Measurements from ENCODE around the gene SYNDIG1.

The SYNDIG1 gene

GRCh38 chr20:24448170-24448569 lies 21.3 kb upstream of the SYNDIG1 start:
- DNase-seq (ENCODE audit: low read depth) = no peak

- no peak for DNase-seq (ENCODE audit: low read depth)
These were observed 20.3 kb upstream of the SYNDIG1 start for GRCh38 chr20:24449026-24449720.

GRCh38 chr20:24450177-24450576 lies 19.3 kb upstream of the SYNDIG1 start:
- DNase-seq (ENCODE audit: low read depth) = no peak

- no peak for DNase-seq (ENCODE audit: low read depth)
These were observed 18.6 kb upstream of the SYNDIG1 start for GRCh38 chr20:24450624-24451376.

GRCh38 chr20:24451428-24451827 lies 18.0 kb upstream of the SYNDIG1 start:
- no peak for DNase-seq (ENCODE audit: low read depth)

- no peak for DNase-seq (ENCODE audit: low read depth)
These were observed 17.4 kb upstream of the SYNDIG1 start for GRCh38 chr20:24452016-24452415.

- DNase-seq (ENCODE audit: low read depth) = no peak
These were observed 16.8 kb upstream of the SYNDIG1 start for GRCh38 chr20:24452498-24453127.

GRCh38 chr20:24453869-24454268 lies 15.6 kb upstream of the SYNDIG1 start:
- DNase-seq (ENCODE audit: low read depth) = no peak

- no peak for DNase-seq (ENCODE audit: low read depth)
These were observed 14.3 kb upstream of the SYNDIG1 start for GRCh38 chr20:24455081-24455480.

- no peak for DNase-seq (ENCODE audit: low read depth)
These were observed 13.0 kb upstream of the SYNDIG1 start for GRCh38 chr20:24456398-24456781.

- DNase-seq (ENCODE audit: low read depth) = no peak
These were observed 11.0 kb upstream of the SYNDIG1 start for GRCh38 chr20:24458436-24458835.

GRCh38 chr20:24459733-24460132 lies 9.7 kb upstream of the SYNDIG1 start:
- no peak for DNase-seq (ENCODE audit: low read depth)

GRCh38 chr20:24460712-24461111 lies 8.7 kb upstream of the SYNDIG1 start:
- peak; percentile 22 for DNase-seq (ENCODE audit: low read depth)

- no peak for DNase-seq (ENCODE audit: low read depth)
These were observed 7.6 kb upstream of the SYNDIG1 start for GRCh38 chr20:24461848-24462247.

- no peak for DNase-seq (ENCODE audit: low read depth)
These were observed 6.9 kb upstream of the SYNDIG1 start for GRCh38 chr20:24462460-24463010.

- no peak for DNase-seq (ENCODE audit: low read depth)
These were observed 4.3 kb upstream of the SYNDIG1 start for GRCh38 chr20:24465159-24465558.

- DNase-seq (ENCODE audit: low read depth) = no peak
These were observed 3.7 kb upstream of the SYNDIG1 start for GRCh38 chr20:24465730-24466129.

GRCh38 chr20:24468401-24469115 lies 871 bp upstream of the SYNDIG1 start:
- no peak for DNase-seq (ENCODE audit: low read depth)

GRCh38 chr20:24469894-24470745 lies 691 bp downstream of the SYNDIG1 start:
- DNase-seq (ENCODE audit: low read depth) = no peak

GRCh38 chr20:24470746-24471582 lies 1.5 kb downstream of the SYNDIG1 start:
- no peak for DNase-seq (ENCODE audit: low read depth)
